Adrenal gland (tissue), 19 donors: Measurements from ENCODE around the gene CWF19L2. TPM values are rescaled to one million over a fixed set of nuclear protein-coding genes. Genes with fewer than 3 reads are reported as not detected.
"Not testable (repeated sequence)": the region's sequence is repeated elsewhere in the genome, so short reads cannot be mapped to it uniquely, and the experiment has no call there.

ENCODE experiments used
- DNase-seq, 7 donors: peaks; one replicate each; pipeline ENCODE4 v3.0.0-alpha.2; 2019 to 2020
- H3K27ac ChIP-seq, 5 donors: fragments of 200-600 bp; sonication (generic) in 4 of 5; 1 replicate in 3 of 5; 2 replicates in 2 of 5; pipeline versions ENCODE4 v1.5.1 to v1.8.0; 2016 to 2020; ENCODE audit warnings: mild to moderate bottlenecking in 1 of 5
- H3K27me3 ChIP-seq: fragments of 200-600 bp; 2 replicates; pipeline ENCODE4 v1.8.0; 2021
- H3K36me3 ChIP-seq, 2 donors: fragments of 200-600 bp; replicated peaks in 1 of 2; 1 replicate in 1 of 2; 2 replicates in 1 of 2; pipeline versions ENCODE4 v1.5.1 to v1.8.0; 2018 to 2022
- H3K4me1 ChIP-seq, 2 donors: fragments of 200-600 bp; replicated peaks in 1 of 2; 1 replicate in 1 of 2; 2 replicates in 1 of 2; pipeline versions ENCODE4 v1.5.1 to v1.8.0; 2018 to 2021
- H3K4me3 ChIP-seq, 4 donors: fragments of 200-600 bp; sonication (generic) in 3 of 4; one replicate each; pipeline ENCODE4 v1.5.1; 2016 to 2018
- H3K9me3 ChIP-seq, 3 donors: fragments of 200-600 bp; sonication (generic) in 1 of 3; replicated peaks in 1 of 3; 1 replicate in 2 of 3; 2 replicates in 1 of 3; pipeline versions ENCODE4 v1.5.1 to v1.8.0; 2016 to 2021
- CTCF ChIP-seq, 6 experiments: fragments of 450-650 bp in 4 of 6; fragments of 200-600 bp in 2 of 6; sonication (generic) in 1 of 6; IDR thresholded peaks; 1 replicate in 5 of 6; 2 replicates in 1 of 6; pipeline versions ENCODE4 v1.5.1 to v1.8.0; 2016 to 2021; ENCODE audit warnings: antibody characterized with exemption in 6 of 6, mild to moderate bottlenecking in 2 of 6, moderate library complexity in 1 of 6
- POLR2A ChIP-seq, 2 donors: fragments of 450-650 bp; IDR thresholded peaks; one replicate each; pipeline ENCODE4 v1.6.1; 2017; ENCODE audit warnings: antibody characterized with exemption in 2 of 2, mild to moderate bottlenecking in 2 of 2, moderate library complexity in 1 of 2
- WGBS, 4 donors: extraction: QIAGEN DNeasy Blood & Tissue Kit in 2 of 4; methylation state at CpG; one replicate each; pipeline versions ENCODE4 v1.1.5 to v1.1.7; 2013 to 2017; 5-methylcytosine and 5-hydroxymethylcytosine counted together
- intact Hi-C, 2 donors: fragments of 100-400 bp; cut with DNase I; formaldehyde crosslinking; loops; one replicate each; pipeline versions ENCODE4 v1.14.1 to v1.15.0; 2022 to 2023
- long read RNA-seq, 10 donors: library from polyadenylated mRNA in 3 of 10; unstranded in 2 of 10; stranded (forward) in 1 of 10; transcript quantifications; one replicate each; pipeline ENCODE4 v2.0.0 and lab custom pipeline, GENCODE V29; 2021 to 2026
- polyA plus RNA-seq, 3 donors: library from polyadenylated mRNA; stranded (reverse); fragments of 200-250 nt in 2 of 3; fragments of 350-450 nt in 1 of 3; fragmentation: Illumina TruSeq in 1 of 3; extraction: RNeasy Lipid Tissue Mini Kit (QIAGEN cat#74804) in 1 of 3; gene quantifications; one replicate each; pipeline ENCODE4 v1.2.3, GENCODE V29; 2013 to 2014
- total RNA-seq, 9 donors: library from RNA; depleted of rRNA in 4 of 9; stranded (reverse); fragments of >200 nt in 4 of 9; fragments of 120-200 nt in 1 of 9; fragmentation: NEBNext Ultra II Directional in 1 of 9; extraction: Animal tissue kit (Norgen Biotek cat#: 25700) in 1 of 9; gene quantifications; one replicate each; pipeline versions ENCODE4 v1.1.0 to v1.2.4, GENCODE V29; 2013 to 2023
- donor health status: healthy with polysubstance abuse.
- donor health status: Bipolar disorder and iron deficiency.
- donor health status: DM: yes; HTN: yes; CAD: no.
- donor health status: DM: no; HTN: no; CAD: no.
- donor health status: DM: no; HTN: no; CAD: no.
- donor health status: DM: yes; HTN: yes; CAD: no.

Gene CWF19L2
- total RNA-seq (10 to 100 TPM in 6 of 9 donors, 1 to 10 TPM in 3; 6.5 to 24.6 (median 14.5) TPM), polyA plus RNA-seq (10 to 100 TPM in 1 of 3 donors, 1 to 10 TPM in 2; 8.6 to 16.1 (median 9.0) TPM)
- long read RNA-seq, donor 1, partial matches to known transcripts = 0 of 2 reads
- long read RNA-seq, donor 1, other reads (novel, unspliced or antisense) = 0 of 2 reads
- long read RNA-seq, donor 2 = 0 reads
- long read RNA-seq, donor 3 = 0 reads
- long read RNA-seq, donor 4, partial matches to known transcripts = 4 of 6 reads
- long read RNA-seq, donor 4, other reads (novel, unspliced or antisense) = 2 of 6 reads
- long read RNA-seq, donor 5, transcript CWF19L2-201 (18 exons, 3,278 nt) = major isoform, 23 of 30 reads
- long read RNA-seq, donor 5, partial matches to known transcripts = 3 of 30 reads
- long read RNA-seq, donor 5, other reads (novel, unspliced or antisense) = 4 of 30 reads
- long read RNA-seq, donor 6, partial matches to known transcripts = 4 of 5 reads
- long read RNA-seq, donor 6, other reads (novel, unspliced or antisense) = 1 of 5 reads
- long read RNA-seq, donor 7, partial matches to known transcripts = 0 of 1 reads
- long read RNA-seq, donor 7, other reads (novel, unspliced or antisense) = 0 of 1 reads
- long read RNA-seq, donor 8 = 0 reads
- long read RNA-seq, donor 9 = 0 reads
- long read RNA-seq, donor 10 = 0 reads

- TF ChIP-seq POLR2A (IDR thresholded peaks at IDR 0.05) (peak in 1 of 2 donors; percentile 39), CTCF (IDR thresholded peaks at IDR 0.05) (peak in 3 of 6 experiments; percentile 7 to 25 (median 12))
- Histone ChIP-seq H3K36me3 (peaks cover 0 to 17% of the 10 kb centered on the region in 2 donors), H3K9me3 (no peaks in the 10 kb centered on the region), H3K27me3 (no peaks in the 10 kb centered on the region), H3K4me3 (peak within 1 kb of the TSS; percentile 47 to 99 (median 77)), H3K27ac (peak within 1 kb of the TSS in 4 of 5 donors; percentile 38 to 79 (median 62)), H3K4me1 (peaks cover 15 to 22% of the 10 kb centered on the region in 2 donors)
- intact Hi-C loops = no loop called here
- 0% methylated on average over 25 to 30 of the region's 30 CpGs for WGBS, 4 donors
- peak; percentile 89 to 95 (median 92) for DNase-seq
Observed at GRCh38 chr11:107457558-107458271, at the start of gene CWF19L2. Gene CWF19L2 (minus strand): TSS chr11:107457825. CDS start chr11:107457816, 9 bp downstream.

DNA sequence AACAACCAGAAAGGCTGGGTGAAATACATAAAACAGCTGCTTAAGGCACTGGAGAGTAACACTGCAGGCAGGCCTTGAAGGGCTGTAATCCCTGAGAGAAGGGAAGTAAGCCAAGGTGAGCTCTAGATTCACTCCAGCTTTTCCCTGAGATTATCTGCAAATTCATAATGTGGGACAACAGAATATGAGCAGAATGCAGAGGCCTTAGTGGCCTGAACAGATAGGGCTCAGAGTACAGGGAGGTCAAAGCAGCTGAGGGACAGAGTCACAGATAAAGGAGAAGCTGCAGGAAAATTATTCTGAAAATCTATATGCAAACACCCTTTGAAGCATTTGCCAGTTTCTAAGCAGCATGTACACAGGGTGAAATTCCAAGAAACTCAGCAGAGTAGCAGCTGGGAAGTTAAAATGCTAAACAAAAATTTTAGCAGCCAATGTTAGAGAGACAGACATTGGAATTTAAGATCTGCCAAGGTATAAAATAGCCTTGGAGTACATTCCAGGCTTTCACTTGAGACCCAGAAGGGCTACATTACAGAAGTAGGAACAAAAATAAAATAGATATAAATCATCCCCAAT lies 48.1 kb upstream of the CWF19L2 start:
- Histone ChIP-seq H3K27ac (no peak overlapping the region), H3K9me3 (no peaks in the 10 kb centered on the region), H3K4me3 (no peak overlapping the region), H3K36me3 (no peaks in the 10 kb centered on the region), H3K27me3 (no peaks in the 10 kb centered on the region), H3K4me1 (no peaks in the 10 kb centered on the region)
- no peak for DNase-seq
- intact Hi-C loops = no loop called here
- TF ChIP-seq CTCF (IDR thresholded peaks at IDR 0.05) (no peak), POLR2A (IDR thresholded peaks at IDR 0.05) (no peak)

- intact Hi-C loops = no loop called here
- Histone ChIP-seq H3K27me3 (no peaks in the 10 kb centered on the region), H3K27ac (no peak overlapping the region), H3K4me3 (no peak overlapping the region), H3K9me3 (no peaks in the 10 kb centered on the region), H3K4me1 (no peaks in the 10 kb centered on the region), H3K36me3 (no peaks in the 10 kb centered on the region)
- no peak for DNase-seq
- 91 to 96% (median 93%) methylated on average over 5 of the region's 5 CpGs for whole genome bisulfite sequencing, 4 donors
- TF ChIP-seq POLR2A (IDR thresholded peaks at IDR 0.05) = no peak
- TF ChIP-seq CTCF (IDR thresholded peaks at IDR 0.05) = no peak
Observed at GRCh38 chr11:107504981-107505380, 47.4 kb upstream of the CWF19L2 start.

- no peak for DNase-seq
- no peaks in the 10 kb centered on the region for H3K36me3 ChIP-seq
- no peaks in the 10 kb centered on the region for H3K27me3 ChIP-seq
- TF ChIP-seq CTCF (IDR thresholded peaks at IDR 0.05) (no peak), POLR2A (IDR thresholded peaks at IDR 0.05) (no peak)
- H3K4me1 ChIP-seq = no peaks in the 10 kb centered on the region
- no peak overlapping the region for H3K27ac ChIP-seq
- WGBS, 4 donors = 94 to 100% (median 98%) methylated on average over 1 of the region's 1 CpG
- no peak overlapping the region for H3K4me3 ChIP-seq
- intact Hi-C loops = no loop called here
- H3K9me3 ChIP-seq = no peaks in the 10 kb centered on the region
Observed at GRCh38 chr11:107501713-107502112, 44.1 kb upstream of the CWF19L2 start.

DNA sequence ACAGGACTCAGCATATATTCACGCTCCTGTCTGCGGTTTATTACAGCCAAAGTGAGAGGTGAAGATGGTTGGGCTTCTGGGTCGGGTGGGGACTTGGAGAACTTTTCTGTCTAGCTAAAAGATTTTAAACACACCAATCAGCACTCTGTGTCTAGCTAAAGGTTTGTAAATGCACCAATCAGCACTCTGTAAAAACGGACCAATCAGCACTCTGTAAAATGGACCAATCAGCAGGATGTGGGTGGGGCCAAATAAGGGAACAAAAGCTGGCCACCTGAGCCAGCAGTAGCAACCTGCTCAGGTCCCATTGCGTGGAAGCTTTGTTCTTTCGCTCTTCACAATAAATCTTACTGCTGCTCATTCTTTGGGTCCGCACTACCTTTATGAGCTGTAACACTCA lies 39.7 kb upstream of the CWF19L2 start:
- intact Hi-C loops, H3K27me3 ChIP-seq, H3K9me3 ChIP-seq, H3K27ac ChIP-seq, DNase-seq, H3K4me3 ChIP-seq, H3K4me1 ChIP-seq, H3K36me3 ChIP-seq: not testable (repeated sequence)
- 92 to 96% (median 95%) methylated on average over 7 of the region's 7 CpGs for WGBS, 4 donors
